PC-9 (cell line): ENCODE measurements around the gene EXOC3L2.

Experiments
- CTCF ChIP-seq: fragments of 200-600 bp; sonication (generic); conservative IDR thresholded peaks from 2 replicates; pipeline ENCODE4 v1.6.1; 2017; ENCODE audit warnings: mixed run types, antibody characterized with exemption, mild to moderate bottlenecking, moderate library complexity
- EZH2 ChIP-seq: fragments of 200-600 bp; sonication (generic); IDR thresholded peaks from 2 replicates; pipeline ENCODE4 v1.8.0; 2017; ENCODE audit warnings: antibody characterized with exemption, low read depth

- no peak for TF ChIP-seq CTCF
- no peak for TF ChIP-seq EZH2
These were observed 78.4 kb downstream of the EXOC3L2 start for GRCh38 chr19:45166723-45167252.
